ENCODE results near the gene SECTM1. TPM values are rescaled to one million over a fixed set of nuclear protein-coding genes. Genes with fewer than 3 reads are reported as not detected.

SECTM1 gene
- total RNA-seq, 4 donors from 2014 or later, result 10.7 to 258 (median 94.5) TPM

DNA sequence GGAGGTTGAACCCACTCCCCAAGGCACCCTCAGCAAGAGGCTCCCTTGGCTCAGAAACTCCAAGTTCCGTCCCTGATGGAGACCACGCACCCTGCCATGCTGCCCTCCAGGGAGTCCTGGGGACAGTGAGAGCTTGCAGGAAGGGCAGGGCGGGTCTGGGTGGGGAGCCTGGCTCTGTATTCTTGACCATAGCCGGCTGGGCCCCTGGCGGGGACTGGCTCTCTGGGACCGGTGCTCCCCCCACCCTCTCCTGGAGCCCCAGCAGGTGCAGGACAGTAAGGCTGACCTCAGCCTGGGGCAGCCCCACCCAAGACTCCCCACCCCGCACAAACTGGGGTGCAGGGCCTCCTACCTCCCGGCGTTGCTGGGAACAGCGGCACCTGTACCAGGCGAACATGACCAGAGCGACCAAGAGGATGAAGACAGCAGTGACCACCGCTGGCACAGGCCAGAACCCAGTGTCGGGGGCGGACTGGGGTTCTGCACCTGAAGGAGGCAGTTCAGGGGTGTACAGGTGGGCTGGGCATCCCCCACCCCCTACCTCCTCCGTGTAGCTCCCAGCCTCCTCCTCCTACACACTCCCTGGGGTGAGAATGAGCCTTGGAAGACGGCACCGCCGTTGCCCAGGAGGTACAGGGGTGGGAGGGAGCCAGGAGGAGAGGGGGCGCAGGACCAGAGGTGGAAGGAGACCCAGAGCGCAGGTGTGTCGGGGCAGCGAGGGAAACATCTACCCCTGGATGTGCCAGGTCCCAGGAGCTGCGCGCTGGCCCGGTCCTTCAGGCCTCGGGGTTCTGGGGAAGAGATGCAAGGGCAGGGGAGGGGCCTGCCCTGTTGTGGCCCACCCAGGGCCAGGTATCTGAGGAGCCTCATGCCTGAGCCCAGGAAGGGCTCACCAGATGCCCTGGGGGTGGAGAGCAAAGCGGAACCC is 10.8 kb downstream of the SECTM1 start:
- H3K27ac ChIP-seq, result no peak overlapping the region
- no peak overlapping the region for H3K4me3 ChIP-seq
- H3K36me3 ChIP-seq, result no peaks in the 10 kb centered on the region
- no peaks in the 10 kb centered on the region for H3K9me3 ChIP-seq
- no peaks in the 10 kb centered on the region for H3K27me3 ChIP-seq
- TF ChIP-seq, protein P1, sequence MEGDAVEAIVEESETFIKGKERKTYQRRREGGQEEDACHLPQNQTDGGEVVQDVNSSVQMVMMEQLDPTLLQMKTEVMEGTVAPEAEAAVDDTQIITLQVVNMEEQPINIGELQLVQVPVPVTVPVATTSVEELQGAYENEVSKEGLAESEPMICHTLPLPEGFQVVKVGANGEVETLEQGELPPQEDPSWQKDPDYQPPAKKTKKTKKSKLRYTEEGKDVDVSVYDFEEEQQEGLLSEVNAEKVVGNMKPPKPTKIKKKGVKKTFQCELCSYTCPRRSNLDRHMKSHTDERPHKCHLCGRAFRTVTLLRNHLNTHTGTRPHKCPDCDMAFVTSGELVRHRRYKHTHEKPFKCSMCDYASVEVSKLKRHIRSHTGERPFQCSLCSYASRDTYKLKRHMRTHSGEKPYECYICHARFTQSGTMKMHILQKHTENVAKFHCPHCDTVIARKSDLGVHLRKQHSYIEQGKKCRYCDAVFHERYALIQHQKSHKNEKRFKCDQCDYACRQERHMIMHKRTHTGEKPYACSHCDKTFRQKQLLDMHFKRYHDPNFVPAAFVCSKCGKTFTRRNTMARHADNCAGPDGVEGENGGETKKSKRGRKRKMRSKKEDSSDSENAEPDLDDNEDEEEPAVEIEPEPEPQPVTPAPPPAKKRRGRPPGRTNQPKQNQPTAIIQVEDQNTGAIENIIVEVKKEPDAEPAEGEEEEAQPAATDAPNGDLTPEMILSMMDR (IDR thresholded peaks at IDR 0.05), result no peak
- no peak for TF ChIP-seq POLR2A (IDR thresholded peaks at IDR 0.05)
- DNase-seq, result no peak
- H3K4me1 ChIP-seq, result peaks cover 0 to 42% (median 5%) of the 10 kb centered on the region in 4 donors

- H3K9me3 ChIP-seq, result no peaks in the 10 kb centered on the region
- peaks cover 0 to 36% (median 5%) of the 10 kb centered on the region in 4 donors for H3K4me1 ChIP-seq
- H3K27ac ChIP-seq, result no peak overlapping the region
- no peak for TF ChIP-seq POLR2A (IDR thresholded peaks at IDR 0.05)
- TF ChIP-seq, protein P1 (IDR thresholded peaks at IDR 0.05), result no peak
- no peaks in the 10 kb centered on the region for H3K36me3 ChIP-seq
- H3K27me3 ChIP-seq, result no peaks in the 10 kb centered on the region
- H3K4me3 ChIP-seq, result no peak overlapping the region
- no peak for DNase-seq
Observed at GRCh38 chr17:82321947-82322466, 11.6 kb downstream of the SECTM1 start.

GRCh38 chr17:82320956-82321927 is 12.3 kb downstream of the SECTM1 start:
- Histone ChIP-seq H3K27me3 (no peaks in the 10 kb centered on the region), H3K9me3 (no peaks in the 10 kb centered on the region), H3K27ac (peak overlapping the region in 1 of 4 donors; percentile 57), H3K4me3 (peak overlapping the region in 2 of 4 donors; percentile 37 to 39), H3K4me1 (peaks cover 0 to 36% (median 5%) of the 10 kb centered on the region in 4 donors), H3K36me3 (no peaks in the 10 kb centered on the region)
- TF ChIP-seq, protein P1 (IDR thresholded peaks at IDR 0.05), result peak; percentile 90 to 98 (median 94)
- no peak for TF ChIP-seq POLR2A (IDR thresholded peaks at IDR 0.05)
- peak in 1 of 3 donors; percentile 40 for DNase-seq

GRCh38 chr17:82320140-82320840 is 13.3 kb downstream of the SECTM1 start:
- Histone ChIP-seq H3K9me3 (no peaks in the 10 kb centered on the region), H3K4me3 (no peak overlapping the region), H3K36me3 (no peaks in the 10 kb centered on the region), H3K27me3 (no peaks in the 10 kb centered on the region), H3K27ac (peak overlapping the region in 1 of 4 donors; percentile 30), H3K4me1 (peaks cover 0 to 39% (median 9%) of the 10 kb centered on the region in 4 donors)
- TF ChIP-seq, protein P1 (IDR thresholded peaks at IDR 0.05), result no peak
- TF ChIP-seq POLR2A (IDR thresholded peaks at IDR 0.05), result no peak
- DNase-seq, result no peak

Measured in Peyer's patch (tissue), 4 donors.